OCI-LY7 (cell line): Measurements from ENCODE around the gene HOXC9. TPM values are rescaled to one million over a fixed set of nuclear protein-coding genes. Genes with fewer than 3 reads are reported as not detected.

ENCODE experiments used
- BruUV-seq: library from RNA; stranded (reverse); fragments of 400-500 nt; replicated peaks from 2 replicates; lab custom pipeline; 2021; lab: Mats Ljungman, UMichigan
- CTCF ChIA-PET: fragments of 300-600 bp; sonication (Branson Sonifier 250); formaldehyde crosslinking; loops from one replicate; lab custom pipeline; 2022; ENCODE audit warnings: antibody characterized with exemption; ENCODE audit not compliant: unreplicated experiment; lab: Charles Lee
- POLR2A ChIA-PET: fragments of 300-600 bp; sonication (Branson Sonifier 250); formaldehyde crosslinking; loops from one replicate; lab custom pipeline; 2022; ENCODE audit warnings: antibody characterized with exemption; lab: Charles Lee
- DNase-seq: peaks from one replicate; pipeline ENCODE4 v3.0.0-alpha.2; 2015; ENCODE audit warnings: low spot score
- H2AFZ ChIP-seq: fragments of 200-600 bp; sonication (generic), shearing (Covaris generic); 2 replicates; pipeline ENCODE4 v1.6.1; 2014; ENCODE audit warnings: mild to moderate bottlenecking, antibody characterized with exemption, low read length, moderate library complexity
- H3K27ac ChIP-seq: fragments of 200-600 bp; sonication (generic); 2 replicates; pipeline ENCODE4 v1.5.1; 2014; ENCODE audit warnings: mixed run types, low read depth, mild to moderate bottlenecking, moderate library complexity, low read length, inconsistent platforms; ENCODE audit not compliant: poor library complexity, severe bottlenecking
- H3K36me3 ChIP-seq: fragments of 200-600 bp; sonication (generic); 2 replicates; pipeline ENCODE4 v1.6.1; 2014; ENCODE audit warnings: mild to moderate bottlenecking, antibody characterized with exemption, low read length, moderate library complexity, mixed read lengths; ENCODE audit not compliant: insufficient read depth
- H3K4me1 ChIP-seq: fragments of 200-600 bp; sonication (generic); 2 replicates; pipeline ENCODE4 v1.5.1; 2014; ENCODE audit warnings: mild to moderate bottlenecking, low read length; ENCODE audit not compliant: insufficient read depth, poor library complexity, severe bottlenecking
- H3K4me2 ChIP-seq: fragments of 200-600 bp; sonication (generic); 2 replicates; pipeline ENCODE4 v1.6.1; 2014; ENCODE audit warnings: mild to moderate bottlenecking, low read length
- H3K4me3 ChIP-seq: fragments of 200-600 bp; sonication (generic); 2 replicates; pipeline ENCODE4 v1.5.1; 2014; ENCODE audit warnings: mild to moderate bottlenecking, low read depth, low read length; ENCODE audit not compliant: poor library complexity, severe bottlenecking
- H3K79me2 ChIP-seq: fragments of 200-600 bp; sonication (generic); 2 replicates; pipeline ENCODE4 v1.6.1; 2016; ENCODE audit warnings: low read depth, mild to moderate bottlenecking, low read length, moderate library complexity, mixed read lengths; ENCODE audit not compliant: insufficient read depth
- H3K9me2 ChIP-seq: fragments of 200-600 bp; sonication (generic); 2 replicates; pipeline ENCODE4 v1.6.1; 2016; ENCODE audit warnings: mild to moderate bottlenecking, low read length, mixed read lengths; ENCODE audit not compliant: insufficient read depth
- H3K9me3 ChIP-seq: fragments of 200-600 bp; sonication (generic); 2 replicates; pipeline ENCODE4 v1.6.1; 2014; ENCODE audit warnings: mild to moderate bottlenecking, mixed run types, low read length, mixed read lengths
- H4K20me1 ChIP-seq: fragments of 200-600 bp; sonication (generic); 2 replicates; pipeline ENCODE4 v1.6.1; 2014; ENCODE audit warnings: mild to moderate bottlenecking, antibody characterized with exemption, low read length, moderate library complexity, mixed read lengths; ENCODE audit not compliant: insufficient read depth
- CTCF ChIP-seq: fragments of 200-600 bp; sonication (generic); conservative IDR thresholded peaks from 2 replicates; pipeline ENCODE4 v1.5.1; 2014; ENCODE audit warnings: mild to moderate bottlenecking, antibody characterized with exemption, low read length, moderate library complexity, mixed read lengths
- EZH2phosphoT487 ChIP-seq: fragments of 200-600 bp; sonication (generic); IDR thresholded peaks from 2 replicates; pipeline ENCODE4 v1.6.1; 2018; ENCODE audit warnings: low read depth, borderline replicate concordance, mild to moderate bottlenecking, mixed run types, antibody characterized with exemption, low read length, moderate library complexity, mixed read lengths
- intact Hi-C: fragments of 100-400 bp; cut with micrococcal nuclease; formaldehyde crosslinking; loops from one replicate; pipeline ENCODE4 v1.10.0; 2022; ENCODE audit not compliant: unreplicated experiment
- total RNA-seq, 2 experiments: library from RNA; depleted of rRNA in 1 of 2; stranded (reverse); fragments of >200 nt in 1 of 2; shearing (Covaris generic) in 1 of 2; gene quantifications; 2 replicates each; pipeline ENCODE4 v1.2.3, GENCODE V29; 2014 to 2022

Gene HOXC9
- total RNA-seq, 2 experiments from 2014 or later = 0.42 TPM; not detected in 1

GRCh38 chr12:54038284-54038870, 38.4 kb downstream of the HOXC9 start:
- intact Hi-C loops = no loop called here
- no peaks in the 10 kb centered on the region for H3K79me2 ChIP-seq
- no peak for TF ChIP-seq EZH2phosphoT487
- no peak overlapping the region for H3K4me2 ChIP-seq
- BruUV-seq = no TSS peak
- no peaks in the 10 kb centered on the region for H3K36me3 ChIP-seq
- peaks cover 42% of the 10 kb centered on the region for H3K4me1 ChIP-seq
- DNase-seq = no peak
- no peak overlapping the region for H2AFZ ChIP-seq
- no peaks in the 10 kb centered on the region for H4K20me1 ChIP-seq
- CTCF ChIA-PET = no interaction called here
- H3K9me2 ChIP-seq = no peaks in the 10 kb centered on the region
- H3K4me3 ChIP-seq = no peak overlapping the region
- no peak overlapping the region for H3K27ac ChIP-seq
- H3K9me3 ChIP-seq = no peaks in the 10 kb centered on the region
- POLR2A ChIA-PET = no interaction called here

- ChIA-PET POLR2A (no interaction called here), CTCF (no interaction called here)
- no peaks in the 10 kb centered on the region for H4K20me1 ChIP-seq
Measured at GRCh38 chr12:54038871-54039414, 39.0 kb downstream of the HOXC9 start.

More at GRCh38 chr12:54038871-54039414, 39.0 kb downstream of the HOXC9 start:
- Histone ChIP-seq H3K79me2 (no peaks in the 10 kb centered on the region), H3K27ac (no peak overlapping the region), H3K36me3 (no peaks in the 10 kb centered on the region), H3K9me2 (no peaks in the 10 kb centered on the region), H3K4me3 (no peak overlapping the region), H3K4me2 (no peak overlapping the region), H3K4me1 (peaks cover 48% of the 10 kb centered on the region), H3K9me3 (no peaks in the 10 kb centered on the region), H2AFZ (no peak overlapping the region)
- no TSS peak for BruUV-seq
- TF ChIP-seq CTCF (no peak), EZH2phosphoT487 (no peak)
- intact Hi-C loops = no loop called here
- no peak for DNase-seq
